Osteocyte (in vitro differentiated cells): ENCODE results near the gene ATP6V1C2. TPM values are rescaled to one million over a fixed set of nuclear protein-coding genes. Genes with fewer than 3 reads are reported as not detected.

Experiments used
- DNase-seq: peaks from one replicate; pipeline ENCODE4 v3.0.0; 2021; ENCODE audit warnings: mixed read lengths; ENCODE audit not compliant: unreplicated experiment; ENCODE audit errors: extremely low spot score
- H3K27ac Mint-ChIP-seq: one replicate; pipeline ENCODE4 v1.8.0; 2021; ENCODE audit warnings: mild to moderate bottlenecking, mixed read lengths; ENCODE audit not compliant: unreplicated experiment
- H3K27me3 Mint-ChIP-seq: one replicate; pipeline ENCODE4 v1.8.0; 2021; ENCODE audit warnings: mixed read lengths; ENCODE audit not compliant: unreplicated experiment
- H3K36me3 Mint-ChIP-seq: one replicate; pipeline ENCODE4 v1.8.0; 2021; ENCODE audit warnings: mixed read lengths; ENCODE audit not compliant: unreplicated experiment
- H3K4me1 Mint-ChIP-seq: one replicate; pipeline ENCODE4 v1.8.0; 2021; ENCODE audit warnings: mixed read lengths; ENCODE audit not compliant: unreplicated experiment
- H3K4me3 Mint-ChIP-seq: one replicate; pipeline ENCODE4 v1.8.0; 2021; ENCODE audit warnings: mild to moderate bottlenecking, moderate library complexity, mixed read lengths; ENCODE audit not compliant: unreplicated experiment
- H3K9me3 Mint-ChIP-seq: one replicate; pipeline ENCODE4 v1.8.0; 2021; ENCODE audit warnings: mixed read lengths; ENCODE audit not compliant: unreplicated experiment
- CTCF ChIP-seq: fragments of 200-600 bp; sonication (generic); IDR thresholded peaks from 2 replicates; pipeline ENCODE4 v1.5.0; 2021; ENCODE audit warnings: antibody characterized with exemption, mild to moderate bottlenecking, moderate library complexity
- total RNA-seq: library from RNA; stranded (reverse); gene quantifications from 2 replicates; pipeline ENCODE4 v1.2.1, GENCODE V29; 2021

Gene ATP6V1C2
- total RNA-seq, 1 donor from 2014 or later, result not detected

- no peaks in the 10 kb centered on the region for H3K9me3 Mint-ChIP-seq
- H3K4me3 Mint-ChIP-seq, result no peak overlapping the region
- TF ChIP-seq CTCF, result no peak
- H3K4me1 Mint-ChIP-seq, result peaks cover 6% of the 10 kb centered on the region
- H3K27ac Mint-ChIP-seq, result no peak overlapping the region
- H3K27me3 Mint-ChIP-seq, result no peaks in the 10 kb centered on the region
- H3K36me3 Mint-ChIP-seq, result peaks cover 5% of the 10 kb centered on the region
- DNase-seq, result peak; percentile 62
Observed at GRCh38 chr2:10686176-10686730, 35.2 kb upstream of the ATP6V1C2 start.

DNA sequence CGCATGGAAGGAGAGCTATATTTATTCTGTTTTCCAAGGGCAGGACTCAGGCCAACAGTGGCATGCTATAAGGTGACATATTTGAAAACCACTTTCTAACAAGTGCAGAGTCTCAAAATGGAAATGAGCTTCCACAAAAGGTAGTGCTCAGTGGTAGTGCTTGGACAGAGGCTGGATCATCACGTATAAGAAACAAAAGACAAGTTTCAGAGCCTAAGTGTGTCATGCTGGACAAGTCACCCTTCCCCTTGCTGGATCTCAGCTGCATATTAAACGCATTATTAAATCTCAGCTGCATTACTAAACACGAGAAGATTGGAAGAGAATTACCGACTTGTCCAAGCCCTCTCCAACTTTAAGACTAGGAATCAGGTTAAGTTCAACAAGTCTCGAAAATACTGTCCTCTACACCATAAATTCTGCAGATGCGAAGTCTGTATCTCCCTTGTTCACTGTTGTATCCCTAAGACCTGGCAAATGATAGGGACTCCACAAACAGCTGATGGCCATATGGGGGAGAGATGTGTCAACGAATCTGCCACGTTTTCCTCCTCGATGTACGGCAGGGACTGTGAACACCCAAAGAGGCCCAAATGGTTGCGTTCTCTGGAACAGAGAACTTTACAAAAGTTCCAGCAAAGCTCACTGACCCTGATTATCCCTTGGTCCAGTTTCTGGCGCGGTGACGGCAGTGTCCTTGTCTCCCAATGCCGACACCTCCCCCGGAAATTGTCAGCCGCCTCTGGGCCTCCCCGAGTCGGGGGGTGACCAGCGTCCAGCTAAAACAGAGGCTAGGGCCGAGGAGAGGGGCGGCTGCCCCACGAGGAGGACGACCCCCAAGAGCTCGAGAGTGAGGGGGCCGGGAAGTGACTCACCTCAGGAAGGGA lies 32.3 kb upstream of the ATP6V1C2 start:
- Mint-ChIP-seq H3K9me3 (no peaks in the 10 kb centered on the region), H3K27me3 (no peaks in the 10 kb centered on the region), H3K4me1 (peaks cover 6% of the 10 kb centered on the region), H3K36me3 (peaks cover 2% of the 10 kb centered on the region), H3K4me3 (no peak overlapping the region), H3K27ac (no peak overlapping the region)
- TF ChIP-seq CTCF, result no peak
- peak; percentile 13 for DNase-seq

- H3K27ac Mint-ChIP-seq, result no peak overlapping the region
- no peaks in the 10 kb centered on the region for H3K9me3 Mint-ChIP-seq
- no peak for TF ChIP-seq CTCF
- no peaks in the 10 kb centered on the region for H3K27me3 Mint-ChIP-seq
- peak; percentile 34 for DNase-seq
- H3K4me1 Mint-ChIP-seq, result peaks cover 6% of the 10 kb centered on the region
- H3K4me3 Mint-ChIP-seq, result no peak overlapping the region
- H3K36me3 Mint-ChIP-seq, result no peaks in the 10 kb centered on the region
Observed at GRCh38 chr2:10691521-10691920, 29.9 kb upstream of the ATP6V1C2 start.

DNA sequence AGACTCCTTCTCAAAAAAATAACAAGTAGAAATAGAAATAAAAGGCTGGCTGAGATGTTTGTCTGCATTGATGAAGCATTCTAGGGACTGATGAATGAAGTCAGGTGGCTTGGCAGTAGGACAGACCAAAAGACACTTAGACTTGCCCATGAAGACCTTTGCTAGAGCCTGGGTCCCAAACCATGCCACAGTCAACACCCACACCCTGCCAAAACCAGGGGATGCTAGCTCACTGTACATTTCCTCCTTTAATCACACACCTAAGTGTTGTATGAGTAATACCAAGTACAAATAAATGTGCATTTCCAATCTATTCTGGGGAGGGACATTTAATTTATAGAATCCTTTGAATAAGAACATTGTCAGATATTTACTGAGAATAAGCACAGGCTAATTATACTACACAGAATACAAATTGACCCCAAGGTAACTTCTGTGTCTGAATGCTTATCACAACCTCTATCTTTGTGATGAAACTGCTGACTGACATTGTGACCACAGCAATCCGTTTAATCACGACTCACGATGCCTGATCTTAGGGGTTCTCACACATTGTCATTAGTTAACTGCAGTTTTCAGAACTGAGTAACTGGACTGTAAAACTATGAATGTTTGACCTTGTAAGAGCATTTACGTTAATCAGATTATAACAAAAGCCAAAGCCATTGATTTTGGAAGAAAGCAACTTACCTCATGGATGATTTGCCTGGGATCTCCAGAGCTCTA lies 21.2 kb upstream of the ATP6V1C2 start:
- Mint-ChIP-seq H3K9me3 (no peaks in the 10 kb centered on the region), H3K4me1 (no peaks in the 10 kb centered on the region), H3K4me3 (no peak overlapping the region), H3K27me3 (peaks cover 23% of the 10 kb centered on the region), H3K36me3 (no peaks in the 10 kb centered on the region), H3K27ac (no peak overlapping the region)
- TF ChIP-seq CTCF, result no peak
- no peak for DNase-seq
